H1 (cell line): ENCODE data around the gene OBSCN. TPM values are rescaled to one million over a fixed set of nuclear protein-coding genes. Genes with fewer than 3 reads are reported as not detected.

Source experiments
- CTCF ChIA-PET: fragments of 300-600 bp; sonication (Branson Sonifier 250); formaldehyde crosslinking; loops from one replicate; lab custom pipeline; 2021; ENCODE audit not compliant: partially characterized antibody; lab: Charles Lee
- POLR2A ChIA-PET: fragments of 300-600 bp; sonication (Branson Sonifier 250); formaldehyde crosslinking; loops from one replicate; lab custom pipeline; 2021; ENCODE audit warnings: inconsistent platforms; ENCODE audit not compliant: partially characterized antibody; lab: Charles Lee
- DNase-seq, 2 experiments: peaks; one replicate each; pipeline versions ENCODE4 v3.0.0 to v3.0.0-alpha.2; 2010 to 2022; ENCODE audit warnings: low spot score in 2 of 2, low read depth in 1 of 2, mixed read lengths in 1 of 2
- FAIRE-seq: peaks from 2 replicates; lab custom pipeline; 2011; peaks lifted over from hg19 to GRCh38; lab: Jason Lieb, UNC
- H2AFZ ChIP-seq: 2 replicates; pipeline ENCODE4 v1.8.1; 2012; ENCODE audit warnings: low read length, inconsistent platforms
- H2AK5ac ChIP-seq: 2 replicates; pipeline ENCODE4 v1.6.1; 2013; ENCODE audit warnings: low read depth, low read length
- H2BK120ac ChIP-seq: replicated peaks from 2 replicates; pipeline ENCODE3; 2013; ENCODE audit warnings: low read depth, low read length, inconsistent platforms
- H2BK12ac ChIP-seq: 2 replicates; pipeline ENCODE4 v1.6.1; 2013; ENCODE audit warnings: low read depth, low read length
- H2BK15ac ChIP-seq: 2 replicates; pipeline ENCODE4 v1.6.1; 2013; ENCODE audit warnings: low read length
- H2BK20ac ChIP-seq: 2 replicates; pipeline ENCODE4 v1.6.1; 2013; ENCODE audit warnings: low read length
- H2BK5ac ChIP-seq: 2 replicates; pipeline ENCODE4 v1.6.1; 2013; ENCODE audit warnings: low read depth, low read length
- H3K14ac ChIP-seq: 2 replicates; pipeline ENCODE4 v1.6.1; 2013; ENCODE audit warnings: inconsistent platforms; ENCODE audit not compliant: insufficient read length
- H3K18ac ChIP-seq: 2 replicates; pipeline ENCODE4 v1.6.1; 2013; ENCODE audit warnings: low read length; ENCODE audit errors: extremely low read depth
- H3K23ac ChIP-seq: 2 replicates; pipeline ENCODE4 v1.6.1; 2013; ENCODE audit warnings: inconsistent platforms; ENCODE audit not compliant: insufficient read length
- H3K23me2 ChIP-seq: 2 replicates; pipeline ENCODE4 v1.6.1; 2013; ENCODE audit warnings: low read depth, low read length
- H3K27ac ChIP-seq: 2 replicates; pipeline ENCODE4 v1.6.1; 2011; ENCODE audit warnings: low read depth, low read length, inconsistent platforms
- H3K27me3 ChIP-seq, 4 experiments: replicated peaks in 1 of 4; 1 replicate in 1 of 4; 2 replicates in 3 of 4; pipeline versions ENCODE4 v1.6.1 to v1.8.1; 2011 to 2013; ENCODE audit warnings: low read length in 3 of 4, mild to moderate bottlenecking in 3 of 4, inconsistent platforms in 2 of 4, mixed read lengths in 2 of 4, moderate library complexity in 1 of 4; ENCODE audit not compliant: control insufficient read depth in 3 of 4, insufficient read depth in 3 of 4; ENCODE audit errors: extremely low read depth in 1 of 4
- H3K36me3 ChIP-seq, 4 experiments: 2 replicates each; pipeline versions ENCODE4 v1.6.1 to v1.8.1; 2011 to 2013; ENCODE audit warnings: mild to moderate bottlenecking in 4 of 4, low read length in 3 of 4, moderate library complexity in 2 of 4, control low read depth in 1 of 4, inconsistent platforms in 1 of 4; ENCODE audit not compliant: insufficient read depth in 4 of 4, control insufficient read depth in 2 of 4
- H3K4ac ChIP-seq: replicated peaks from 2 replicates; pipeline ENCODE3; 2013; ENCODE audit warnings: low read length, low read depth, mixed read lengths, inconsistent platforms; ENCODE audit not compliant: insufficient read length
- H3K4me1 ChIP-seq, 4 experiments: replicated peaks in 1 of 4; 1 replicate in 1 of 4; 2 replicates in 3 of 4; pipeline versions ENCODE4 v1.6.1 to v1.8.1; 2011 to 2013; ENCODE audit warnings: low read length in 3 of 4, inconsistent platforms in 2 of 4, mixed read lengths in 1 of 4; ENCODE audit not compliant: insufficient read depth in 4 of 4, control insufficient read depth in 3 of 4
- H3K4me2 ChIP-seq, 2 experiments: 2 replicates each; pipeline versions ENCODE4 v1.6.1 to v1.8.1; 2011 to 2013; ENCODE audit warnings: low read depth in 2 of 2, low read length in 2 of 2, control low read depth in 1 of 2, inconsistent platforms in 1 of 2, mild to moderate bottlenecking in 1 of 2; ENCODE audit not compliant: insufficient read depth in 1 of 2
- H3K4me3 ChIP-seq, 4 experiments: fragments of 200-600, 300-600 bp in 1 of 4; sonication (generic), shearing (Covaris generic), sonication (Bioruptor Twin) in 1 of 4; 2 replicates each; pipeline versions ENCODE4 v1.5.1 to v1.8.1; 2011 to 2016; ENCODE audit warnings: low read length in 4 of 4, low read depth in 3 of 4, control low read depth in 2 of 4, inconsistent platforms in 2 of 4, mild to moderate bottlenecking in 2 of 4, mixed read lengths in 1 of 4, moderate library complexity in 1 of 4; ENCODE audit not compliant: insufficient read depth in 2 of 4; ENCODE audit errors: extremely low read depth in 1 of 4
- H3K56ac ChIP-seq: replicated peaks from 2 replicates; pipeline ENCODE3; 2013; ENCODE audit warnings: low read depth, mild to moderate bottlenecking, mixed read lengths, low read length, inconsistent platforms; ENCODE audit not compliant: insufficient read length
- H3K79me1 ChIP-seq: 2 replicates; pipeline ENCODE4 v1.6.1; 2013; ENCODE audit warnings: low read depth, low read length, control low read depth
- H3K79me2 ChIP-seq, 2 experiments: 2 replicates each; pipeline versions ENCODE4 v1.6.1 to v1.8.1; 2012 to 2013; ENCODE audit warnings: low read length in 2 of 2, mild to moderate bottlenecking in 2 of 2, inconsistent platforms in 1 of 2; ENCODE audit not compliant: insufficient read depth in 2 of 2, control insufficient read depth in 1 of 2
- H3K9ac ChIP-seq, 4 experiments: replicated peaks in 1 of 4; 1 replicate in 1 of 4; 2 replicates in 3 of 4; pipeline versions ENCODE4 v1.6.1 to v1.8.1; 2011 to 2013; ENCODE audit warnings: low read depth in 3 of 4, low read length in 3 of 4, control low read depth in 2 of 4, mild to moderate bottlenecking in 2 of 4, moderate library complexity in 2 of 4, inconsistent platforms in 1 of 4; ENCODE audit errors: extremely low read depth in 1 of 4
- H3K9me3 ChIP-seq, 2 experiments: 2 replicates each; pipeline versions ENCODE4 v1.6.1 to v1.8.1; 2012 to 2013; ENCODE audit warnings: mild to moderate bottlenecking in 2 of 2, moderate library complexity in 2 of 2, control low read depth in 1 of 2, inconsistent platforms in 1 of 2, low read depth in 1 of 2, low read length in 1 of 2, mixed read lengths in 1 of 2; ENCODE audit not compliant: insufficient read depth in 2 of 2
- H4K20me1 ChIP-seq, 2 experiments: replicated peaks in 1 of 2; 2 replicates each; pipeline versions ENCODE3 to v1.8.1; 2011 to 2013; ENCODE audit warnings: inconsistent platforms in 2 of 2, low read length in 2 of 2, mild to moderate bottlenecking in 1 of 2; ENCODE audit not compliant: insufficient read depth in 2 of 2, control insufficient read depth in 1 of 2
- H4K5ac ChIP-seq: 2 replicates; pipeline ENCODE4 v1.6.1; 2013; ENCODE audit warnings: low read length, low read depth, mixed read lengths, inconsistent platforms; ENCODE audit not compliant: insufficient read length
- H4K8ac ChIP-seq: 2 replicates; pipeline ENCODE4 v1.8.0; 2013; ENCODE audit warnings: mild to moderate bottlenecking, moderate library complexity, low read length, inconsistent platforms; ENCODE audit not compliant: insufficient read depth; ENCODE audit errors: extremely low read depth
- H4K91ac ChIP-seq: replicated peaks from 2 replicates; pipeline ENCODE3; 2013; ENCODE audit warnings: low read length, mixed read lengths, inconsistent platforms; ENCODE audit not compliant: insufficient read length
- BRCA1 ChIP-seq: IDR thresholded peaks from 2 replicates; pipeline ENCODE4 v1.6.1; 2012; ENCODE audit warnings: low read depth, low read length, improper control_type of control experiment
- WGBS, 2 experiments: shearing (Covaris generic) in 1 of 2; methylation state at CpG; one replicate each; pipeline versions ENCODE4 v1.1.6 to v1.1.7; 2013 to 2015; ENCODE audit warnings: low lambda C conversion rate in 2 of 2, mixed read lengths in 2 of 2, inconsistent platforms in 1 of 2, low coverage in 1 of 2, missing lambda C conversion rate in 1 of 2; ENCODE audit not compliant: insufficient replicate concordance in 2 of 2, insufficient coverage in 1 of 2, insufficient read length in 1 of 2; ENCODE audit errors: extremely low coverage in 1 of 2, missing lambda C conversion rate in 1 of 2; 5-methylcytosine and 5-hydroxymethylcytosine counted together
- polyA plus RNA-seq, 7 experiments: library from polyadenylated mRNA; depleted of rRNA in 3 of 7; stranded (reverse) in 5 of 7; unstranded in 2 of 7; fragments of >200 nt in 5 of 7; fragments of 200-250 nt in 2 of 7; gene quantifications; 1 replicate in 5 of 7; 2 replicates in 1 of 7; 4 replicates in 1 of 7; pipeline versions ENCODE4 v1.2.1 to v1.2.3, GENCODE V29; 2011 to 2013; ENCODE audit warnings: missing spikeins in 2 of 7, mixed read lengths in 2 of 7
- total RNA-seq: library from RNA; stranded (reverse); fragmentation: NEBNext Ultra II Directional; extraction: Animal tissue kit (Norgen Biotek cat#: 25700); gene quantifications from 2 replicates; pipeline ENCODE4 v1.2.1, GENCODE V29; 2021

OBSCN gene
- total and polyA plus RNA-seq, 2 of the 8 experiments (the other 6 are each of a cell fraction or from before 2014, with no cell fraction given), result 7.5 to 28.4 TPM

- Histone ChIP-seq H2AFZ (no peak overlapping the region), H2BK15ac (no peak overlapping the region), H2BK5ac (no peak overlapping the region), H3K23ac (no peak overlapping the region), H3K9ac (no peak overlapping the region), H3K27me3 (peaks cover 0 to 4% (median under 1%) of the 10 kb centered on the region in 4 experiments; a peak in 2 of 7 replicates), H3K4me3 (no peak overlapping the region), H2BK120ac (no peak overlapping the region), H3K79me2 (no peaks in the 10 kb centered on the region), H3K56ac (no peak overlapping the region), H3K79me1 (no peaks in the 10 kb centered on the region), H3K23me2 (peaks cover 7% of the 10 kb centered on the region; the same call in 1 of the 2 replicates), H2BK20ac (no peak overlapping the region), H3K4me1 (peaks cover 0 to 7% (median 1%) of the 10 kb centered on the region in 4 experiments; a peak in 4 of 7 replicates), H3K36me3 (peaks cover 7 to 23% (median 13%) of the 10 kb centered on the region in 4 experiments; a peak in 6 of 8 replicates), H3K14ac (no peak overlapping the region), H2BK12ac (no peak overlapping the region), H3K9me3 (no peaks in the 10 kb centered on the region), H4K5ac (no peak overlapping the region), H3K4me2 (no peak overlapping the region), H3K18ac (no peak overlapping the region), H3K4ac (no peak overlapping the region), H3K27ac (no peak overlapping the region), H2AK5ac (no peak overlapping the region), H4K20me1 (peaks cover 6 to 8% of the 10 kb centered on the region in 2 experiments), H4K91ac (no peak overlapping the region), H4K8ac (no peak overlapping the region)
- FAIRE-seq (no peak), DNase-seq (no peak)
- TF ChIP-seq BRCA1, result no peak
- 90% methylated on average over 12 of the region's 12 CpGs; no CpG with 5 or more reads in 1 of the 2 experiments for WGBS, 2 experiments
- POLR2A ChIA-PET, result interaction anchor here (0.9 kb wide), 1 partner anchor 67 kb away, joined by 3 read pairs; no protein-coding TSS in a partner anchor
- CTCF ChIA-PET, result interaction anchor here (0.9 kb wide), 1 partner anchor 29 kb away, joined by 4 read pairs; no protein-coding TSS in a partner anchor
These were observed 71.9 kb downstream of the OBSCN start for GRCh38 chr1:228279722-228280105.
